Measurements from ENCODE around the gene C4orf46.

- TF ChIP-seq TAF1 (IDR thresholded peaks at IDR 0.05; ENCODE audit: low read depth): no peak
- TF ChIP-seq MAX (IDR thresholded peaks at IDR 0.05): no peak
- TF ChIP-seq CREB1 (IDR thresholded peaks at IDR 0.05; ENCODE audit: low read depth): no peak
- TF ChIP-seq EP300 (IDR thresholded peaks at IDR 0.05; ENCODE audit: borderline replicate concordance): no peak
- TF ChIP-seq YY1 (IDR thresholded peaks at IDR 0.05; ENCODE audit: low read depth): no peak
- TF ChIP-seq ZBTB7A (IDR thresholded peaks at IDR 0.05; ENCODE audit: low read depth): no peak
- no peak for TF ChIP-seq REST (IDR thresholded peaks at IDR 0.05; ENCODE audit: low read depth)
- TF ChIP-seq NFIC (IDR thresholded peaks at IDR 0.05): no peak
Measured at GRCh38 chr4:158657291-158657690, 14.4 kb downstream of the C4orf46 start.
